Liver (tissue), 9 donors: ENCODE data around the gene TLR8. TPM values are rescaled to one million over a fixed set of nuclear protein-coding genes. Genes with fewer than 3 reads are reported as not detected.

Experiments
- DNase-seq: peaks from one replicate; pipeline ENCODE4 v3.0.0-alpha.2; 2017; ENCODE audit warnings: low spot score
- H3K27ac ChIP-seq, 2 donors: one replicate each; pipeline ENCODE4 v1.7.0; 2013; ENCODE audit warnings: inconsistent platforms in 2 of 2, low read length in 2 of 2, control low read depth in 1 of 2, low read depth in 1 of 2, mild to moderate bottlenecking in 1 of 2
- H3K27me3 ChIP-seq, 4 donors: one replicate each; pipeline versions ENCODE4 v1.6.1 to v1.7.0; 2013; ENCODE audit warnings: low read length in 3 of 4, inconsistent platforms in 1 of 4, mild to moderate bottlenecking in 1 of 4, moderate library complexity in 1 of 4; ENCODE audit not compliant: control insufficient read depth in 4 of 4, insufficient read depth in 4 of 4
- H3K36me3 ChIP-seq, 4 donors: one replicate each; pipeline versions ENCODE4 v1.6.1 to v1.7.0; 2013; ENCODE audit warnings: low read length in 3 of 4, mild to moderate bottlenecking in 3 of 4, low read depth in 1 of 4, moderate library complexity in 1 of 4; ENCODE audit not compliant: control insufficient read depth in 4 of 4, insufficient read depth in 3 of 4
- H3K4me1 ChIP-seq, 4 donors: one replicate each; pipeline versions ENCODE4 v1.6.1 to v1.7.0; 2013; ENCODE audit warnings: low read length in 3 of 4, mild to moderate bottlenecking in 3 of 4, moderate library complexity in 1 of 4; ENCODE audit not compliant: control insufficient read depth in 4 of 4, insufficient read depth in 4 of 4
- H3K4me3 ChIP-seq, 3 donors: one replicate each; pipeline versions ENCODE4 v1.6.1 to v1.7.0; 2013; ENCODE audit warnings: low read length in 3 of 3, control low read depth in 1 of 3, low read depth in 1 of 3, mild to moderate bottlenecking in 1 of 3
- H3K9ac ChIP-seq, 2 donors: one replicate each; pipeline ENCODE4 v1.7.0; 2013; ENCODE audit warnings: low read length in 2 of 2, mild to moderate bottlenecking in 2 of 2, moderate library complexity in 2 of 2, control low read depth in 1 of 2, low read depth in 1 of 2
- H3K9me3 ChIP-seq, 4 donors: one replicate each; pipeline versions ENCODE4 v1.6.1 to v1.7.0; 2013; ENCODE audit warnings: low read length in 3 of 4; ENCODE audit not compliant: control insufficient read depth in 4 of 4
- EGR1 ChIP-seq, 2 donors: IDR thresholded peaks; 2 replicates each; pipeline ENCODE4 v1.6.1; 2016 to 2018; ENCODE audit warnings: antibody characterized with exemption in 2 of 2, low read depth in 2 of 2
- FOXA1 ChIP-seq: IDR thresholded peaks from 2 replicates; pipeline ENCODE4 v1.6.1; 2016; ENCODE audit warnings: antibody characterized with exemption
- FOXA2 ChIP-seq: IDR thresholded peaks from 2 replicates; pipeline ENCODE4 v1.6.1; 2016; ENCODE audit warnings: antibody characterized with exemption
- GABPA ChIP-seq, 2 donors: IDR thresholded peaks in 1 of 2; conservative IDR thresholded peaks in 1 of 2; 2 replicates each; pipeline ENCODE4 v1.6.1; 2016; ENCODE audit warnings: antibody characterized with exemption in 2 of 2, mild to moderate bottlenecking in 1 of 2, moderate library complexity in 1 of 2
- HNF4A ChIP-seq, 2 donors: conservative IDR thresholded peaks; 2 replicates each; pipeline ENCODE4 v1.6.1; 2016; ENCODE audit warnings: antibody characterized with exemption in 2 of 2, mild to moderate bottlenecking in 2 of 2
- HNF4G ChIP-seq: IDR thresholded peaks from 2 replicates; pipeline ENCODE4 v1.6.1; 2016; ENCODE audit warnings: antibody characterized with exemption
- JUND ChIP-seq, 2 donors: IDR thresholded peaks; 2 replicates each; pipeline ENCODE4 v1.6.1; 2016; ENCODE audit warnings: antibody characterized with exemption in 2 of 2
- NR2F2 ChIP-seq: IDR thresholded peaks from 2 replicates; pipeline ENCODE4 v1.6.1; 2016; ENCODE audit warnings: antibody characterized with exemption
- RAD21 ChIP-seq, 2 donors: IDR thresholded peaks; 2 replicates each; pipeline ENCODE4 v1.6.1; 2016; ENCODE audit warnings: antibody characterized with exemption in 2 of 2, mild to moderate bottlenecking in 2 of 2
- REST ChIP-seq: IDR thresholded peaks from 2 replicates; pipeline ENCODE4 v1.6.1; 2016; ENCODE audit warnings: antibody characterized with exemption, mild to moderate bottlenecking
- RXRA ChIP-seq, 2 donors: IDR thresholded peaks; 2 replicates each; pipeline ENCODE4 v1.6.1; 2017 to 2018; ENCODE audit warnings: antibody characterized with exemption in 2 of 2, mild to moderate bottlenecking in 1 of 2
- SP1 ChIP-seq: IDR thresholded peaks from 2 replicates; pipeline ENCODE4 v1.6.1; 2018; ENCODE audit warnings: antibody characterized with exemption, mild to moderate bottlenecking
- YY1 ChIP-seq: IDR thresholded peaks from 2 replicates; pipeline ENCODE4 v1.6.1; 2016; ENCODE audit warnings: antibody characterized with exemption, mild to moderate bottlenecking
- ZBTB33 ChIP-seq: IDR thresholded peaks from 2 replicates; pipeline ENCODE4 v1.6.1; 2016; ENCODE audit warnings: antibody characterized with exemption
- WGBS: extraction: QIAGEN DNeasy Blood & Tissue Kit; methylation state at CpG from one replicate; pipeline ENCODE4 v1.1.7; 2013; 5-methylcytosine and 5-hydroxymethylcytosine counted together
- polyA plus RNA-seq, 2 donors: library from polyadenylated mRNA; stranded (reverse) in 1 of 2; unstranded in 1 of 2; fragments of 200-250 nt in 1 of 2; fragments of >200 nt in 1 of 2; fragmentation: Nextera tagmentation in 1 of 2; extraction: Ambion mirVana in 1 of 2; gene quantifications; one replicate each; pipeline versions ENCODE4 v1.2.1 to v1.2.3, GENCODE V29; 2013 to 2015
- total RNA-seq, 2 donors: library from RNA; depleted of rRNA; stranded (reverse); fragments of >200 nt; gene quantifications; one replicate each; pipeline ENCODE4 v1.2.3, GENCODE V29; 2014
- TF ChIP-seq, protein P1 (sequence below): IDR thresholded peaks from 2 replicates; pipeline ENCODE4 v1.6.1; 2016; ENCODE audit warnings: antibody characterized with exemption
- TF ChIP-seq, protein P2 (sequence below): fragments of 150-350 bp; IDR thresholded peaks from 2 replicates; pipeline ENCODE4 v1.5.1; 2017; ENCODE audit warnings: improper control_type of control experiment, low read depth, low read length; ENCODE audit not compliant: missing input control
- TF ChIP-seq, protein P3 (sequence below): IDR thresholded peaks from 2 replicates; pipeline ENCODE4 v1.6.1; 2016; ENCODE audit warnings: antibody characterized with exemption
- donor health status: healthy.
- donor health status: healthy.
- donor health status: healthy.
- donor health status: healthy.
- donor health status: healthy.

Gene TLR8
- total and polyA plus RNA-seq, 4 donors = 0.28 to 4.6 (median 2.1) TPM

- WGBS = 98% methylated on average over 4 of the region's 4 CpGs
- no peaks in the 10 kb centered on the region for H3K36me3 ChIP-seq
- H3K4me3 ChIP-seq = no peak overlapping the region
- no peaks in the 10 kb centered on the region for H3K27me3 ChIP-seq
- H3K4me1 ChIP-seq = peaks cover 3 to 8% (median 4%) of the 10 kb centered on the region in 4 donors
- H3K27ac ChIP-seq = no peak overlapping the region
- TF ChIP-seq RXRA (IDR thresholded peaks at IDR 0.05) (no peak), RAD21 (IDR thresholded peaks at IDR 0.05) (no peak), JUND (IDR thresholded peaks at IDR 0.05) (no peak), REST (no peak), HNF4A (conservative IDR thresholded peaks at IDR 0.05) (no peak), HNF4G (no peak), NR2F2 (no peak), FOXA2 (no peak), EGR1 (IDR thresholded peaks at IDR 0.05; ENCODE audit: low read depth in 2 of 2) (no peak), FOXA1 (no peak), YY1 (no peak), ZBTB33 (no peak), SP1 (no peak), GABPA (IDR thresholded peaks at IDR 0.05 in 1 of 2, conservative IDR thresholded peaks at IDR 0.05 in 1 of 2) (no peak)
- TF ChIP-seq, protein P1, sequence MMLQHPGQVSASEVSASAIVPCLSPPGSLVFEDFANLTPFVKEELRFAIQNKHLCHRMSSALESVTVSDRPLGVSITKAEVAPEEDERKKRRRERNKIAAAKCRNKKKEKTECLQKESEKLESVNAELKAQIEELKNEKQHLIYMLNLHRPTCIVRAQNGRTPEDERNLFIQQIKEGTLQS = no peak
- TF ChIP-seq, protein P2, sequence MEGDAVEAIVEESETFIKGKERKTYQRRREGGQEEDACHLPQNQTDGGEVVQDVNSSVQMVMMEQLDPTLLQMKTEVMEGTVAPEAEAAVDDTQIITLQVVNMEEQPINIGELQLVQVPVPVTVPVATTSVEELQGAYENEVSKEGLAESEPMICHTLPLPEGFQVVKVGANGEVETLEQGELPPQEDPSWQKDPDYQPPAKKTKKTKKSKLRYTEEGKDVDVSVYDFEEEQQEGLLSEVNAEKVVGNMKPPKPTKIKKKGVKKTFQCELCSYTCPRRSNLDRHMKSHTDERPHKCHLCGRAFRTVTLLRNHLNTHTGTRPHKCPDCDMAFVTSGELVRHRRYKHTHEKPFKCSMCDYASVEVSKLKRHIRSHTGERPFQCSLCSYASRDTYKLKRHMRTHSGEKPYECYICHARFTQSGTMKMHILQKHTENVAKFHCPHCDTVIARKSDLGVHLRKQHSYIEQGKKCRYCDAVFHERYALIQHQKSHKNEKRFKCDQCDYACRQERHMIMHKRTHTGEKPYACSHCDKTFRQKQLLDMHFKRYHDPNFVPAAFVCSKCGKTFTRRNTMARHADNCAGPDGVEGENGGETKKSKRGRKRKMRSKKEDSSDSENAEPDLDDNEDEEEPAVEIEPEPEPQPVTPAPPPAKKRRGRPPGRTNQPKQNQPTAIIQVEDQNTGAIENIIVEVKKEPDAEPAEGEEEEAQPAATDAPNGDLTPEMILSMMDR = no peak
- TF ChIP-seq, protein P3, sequence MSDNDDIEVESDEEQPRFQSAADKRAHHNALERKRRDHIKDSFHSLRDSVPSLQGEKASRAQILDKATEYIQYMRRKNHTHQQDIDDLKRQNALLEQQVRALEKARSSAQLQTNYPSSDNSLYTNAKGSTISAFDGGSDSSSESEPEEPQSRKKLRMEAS = no peak
- DNase-seq = no peak
- no peaks in the 10 kb centered on the region for H3K9me3 ChIP-seq
- H3K9ac ChIP-seq = no peak overlapping the region
Observed at GRCh38 chrX:12958461-12958860, 52.0 kb downstream of the TLR8 start.
